ENCODE results near the gene PREX1. TPM values are rescaled to one million over a fixed set of nuclear protein-coding genes. Genes with fewer than 3 reads are reported as not detected.

Gene PREX1
- total RNA-seq, 3 donors from 2014 or later = 9.9 to 14.1 (median 13.5) TPM

DNA sequence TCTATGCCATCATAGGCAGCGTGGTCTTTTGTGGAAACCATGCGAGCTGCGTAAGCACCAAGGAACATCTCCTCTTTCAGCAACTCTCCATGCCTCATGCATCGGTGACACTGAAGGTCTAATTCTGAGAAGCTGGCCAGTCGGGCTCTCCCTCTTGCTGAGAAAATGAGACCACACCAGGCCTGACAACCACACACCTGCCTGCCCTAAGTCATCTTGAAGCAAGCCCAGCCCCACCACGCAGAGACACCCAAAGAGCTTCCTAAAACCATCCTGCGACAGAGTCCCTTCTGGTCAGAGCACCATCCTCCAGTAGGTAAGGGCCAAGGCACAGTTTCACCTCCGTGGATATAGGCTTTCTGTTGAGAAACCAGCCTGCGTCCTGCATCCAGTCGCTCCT lies 26.6 kb downstream of the PREX1 start:
- Histone ChIP-seq H3K9me3 (no peaks in the 10 kb centered on the region), H3K4me1 (ENCODE audit: low read depth) (no peaks in the 10 kb centered on the region), H3K36me3 (ENCODE audit: low read depth) (no peaks in the 10 kb centered on the region), H3K4me3 (no peak overlapping the region)
- intact Hi-C loops (cut with DNase I, micrococcal nuclease) = no loop called here
- ATAC-seq = no peak
- no peak for DNase-seq
- TF ChIP-seq, protein P1, sequence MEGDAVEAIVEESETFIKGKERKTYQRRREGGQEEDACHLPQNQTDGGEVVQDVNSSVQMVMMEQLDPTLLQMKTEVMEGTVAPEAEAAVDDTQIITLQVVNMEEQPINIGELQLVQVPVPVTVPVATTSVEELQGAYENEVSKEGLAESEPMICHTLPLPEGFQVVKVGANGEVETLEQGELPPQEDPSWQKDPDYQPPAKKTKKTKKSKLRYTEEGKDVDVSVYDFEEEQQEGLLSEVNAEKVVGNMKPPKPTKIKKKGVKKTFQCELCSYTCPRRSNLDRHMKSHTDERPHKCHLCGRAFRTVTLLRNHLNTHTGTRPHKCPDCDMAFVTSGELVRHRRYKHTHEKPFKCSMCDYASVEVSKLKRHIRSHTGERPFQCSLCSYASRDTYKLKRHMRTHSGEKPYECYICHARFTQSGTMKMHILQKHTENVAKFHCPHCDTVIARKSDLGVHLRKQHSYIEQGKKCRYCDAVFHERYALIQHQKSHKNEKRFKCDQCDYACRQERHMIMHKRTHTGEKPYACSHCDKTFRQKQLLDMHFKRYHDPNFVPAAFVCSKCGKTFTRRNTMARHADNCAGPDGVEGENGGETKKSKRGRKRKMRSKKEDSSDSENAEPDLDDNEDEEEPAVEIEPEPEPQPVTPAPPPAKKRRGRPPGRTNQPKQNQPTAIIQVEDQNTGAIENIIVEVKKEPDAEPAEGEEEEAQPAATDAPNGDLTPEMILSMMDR (IDR thresholded peaks at IDR 0.05) = no peak

DNA sequence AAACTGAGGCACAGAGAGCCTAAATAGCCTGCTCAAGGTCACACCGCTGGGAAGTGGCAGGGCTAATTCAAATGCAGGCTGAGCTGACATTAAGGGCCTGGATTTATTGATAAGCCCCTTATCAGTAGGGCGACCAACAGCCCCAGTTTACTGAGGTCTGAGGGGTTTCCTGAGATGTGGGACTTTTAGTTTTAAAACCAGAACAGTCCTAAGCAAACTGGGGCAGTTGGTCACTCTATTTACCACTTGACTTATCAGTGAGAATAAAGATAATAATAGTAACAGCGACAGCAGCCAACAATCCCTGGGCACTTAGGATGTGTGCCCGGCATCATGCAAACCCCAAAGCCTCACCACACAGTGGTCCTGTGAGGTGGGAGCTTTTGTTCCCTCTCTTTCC lies 27.6 kb downstream of the PREX1 start:
- DNase-seq = no peak
- intact Hi-C loops (cut with DNase I, micrococcal nuclease) = no loop called here

DNA sequence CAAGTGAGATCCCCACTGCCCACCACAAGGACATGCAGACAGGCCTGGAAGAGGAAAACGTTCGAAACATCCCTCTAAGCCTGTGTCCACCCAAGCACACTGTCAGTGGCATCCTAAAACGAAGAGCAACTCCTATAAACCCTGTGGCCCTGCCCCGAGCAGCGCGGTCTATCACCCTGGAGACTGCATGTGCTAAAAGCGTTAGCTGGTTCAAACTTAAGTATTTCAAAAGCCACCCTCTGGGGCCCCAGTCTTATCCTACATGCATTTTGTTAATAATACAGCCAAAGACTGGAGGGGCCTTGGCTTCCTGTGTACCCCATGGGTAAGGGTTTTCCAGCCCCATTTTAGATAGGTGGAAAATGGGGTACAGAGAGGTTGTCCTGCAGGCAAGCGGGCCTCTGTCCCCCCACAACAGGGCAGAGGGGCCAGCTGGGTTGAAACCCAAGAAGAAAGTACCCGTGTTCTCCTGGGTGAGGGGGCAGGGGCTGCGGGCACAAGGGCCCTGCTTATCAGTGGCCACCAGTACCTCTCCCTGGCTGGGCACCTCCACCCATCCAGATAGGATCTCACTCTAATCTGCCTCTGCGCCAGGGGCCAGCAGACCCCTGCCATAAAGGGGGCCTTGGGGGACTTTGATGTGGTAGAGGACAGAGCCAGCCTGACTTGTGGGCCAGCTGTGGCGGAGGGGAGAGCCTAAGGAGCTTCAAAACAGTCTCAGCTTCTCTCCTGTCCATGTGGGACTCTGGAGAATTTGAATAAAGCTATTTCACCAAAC lies 28.3 kb downstream of the PREX1 start:
- DNase-seq (no peak), ATAC-seq (no peak)
- Histone ChIP-seq H3K4me3 (no peak overlapping the region), H3K36me3 (ENCODE audit: low read depth) (no peaks in the 10 kb centered on the region), H3K4me1 (ENCODE audit: low read depth) (no peaks in the 10 kb centered on the region), H3K9me3 (no peaks in the 10 kb centered on the region)
- TF ChIP-seq, protein P1 (IDR thresholded peaks at IDR 0.05) = no peak
- intact Hi-C loops (cut with DNase I, micrococcal nuclease) = no loop called here

More for the DNA sequence above, 27.6 kb downstream of the PREX1 start:
- no peaks in the 10 kb centered on the region for H3K9me3 ChIP-seq
- H3K4me3 ChIP-seq = no peak overlapping the region
- no peaks in the 10 kb centered on the region for H3K4me1 ChIP-seq (ENCODE audit: low read depth)
- H3K36me3 ChIP-seq (ENCODE audit: low read depth) = no peaks in the 10 kb centered on the region
- TF ChIP-seq, protein P1 (IDR thresholded peaks at IDR 0.05) = no peak
- ATAC-seq = no peak

DNA sequence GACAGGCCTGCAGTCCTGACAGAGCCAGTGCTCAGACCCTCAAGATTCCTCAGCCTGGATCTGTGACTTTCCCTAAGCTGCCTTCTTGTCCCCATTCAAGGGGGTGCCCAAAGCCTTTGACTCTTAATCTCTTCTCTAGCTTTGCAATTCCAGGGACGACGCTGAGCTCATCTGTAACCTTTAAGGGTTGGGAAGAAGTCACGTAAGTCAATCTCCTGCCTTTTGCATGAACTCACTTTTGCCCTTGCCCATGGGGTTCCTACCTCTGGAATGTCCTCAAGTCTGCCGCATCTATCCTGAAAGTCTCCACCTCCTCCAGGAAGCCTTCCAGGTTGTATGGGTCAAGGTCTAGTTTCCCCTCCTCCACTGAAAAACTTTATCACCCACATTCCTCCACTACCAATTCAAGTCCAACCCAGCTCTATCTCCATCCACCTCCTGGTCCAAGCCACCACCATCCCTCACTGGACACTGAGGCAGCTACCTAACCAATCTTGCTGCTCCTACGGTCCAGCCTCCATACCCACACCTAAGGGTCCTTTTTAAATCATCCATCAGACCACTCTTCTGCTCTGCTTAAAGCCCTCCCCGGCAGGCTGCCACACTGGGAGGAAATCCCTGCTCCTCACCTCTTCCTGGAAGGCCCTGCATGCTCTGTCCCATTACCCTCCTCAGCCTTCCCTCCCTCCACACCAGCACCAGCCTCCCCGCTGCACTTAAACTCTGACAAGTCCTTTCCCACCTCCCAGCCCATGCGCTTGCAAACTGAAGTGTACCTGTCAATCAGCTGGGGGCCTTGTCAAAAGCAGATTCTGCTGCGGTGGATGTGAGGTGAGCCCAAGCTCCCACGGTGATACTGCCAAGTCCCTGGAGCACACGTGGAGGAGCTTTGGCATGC lies 29.7 kb downstream of the PREX1 start:
- Histone ChIP-seq H3K4me3 (no peak overlapping the region), H3K9me3 (no peaks in the 10 kb centered on the region), H3K36me3 (ENCODE audit: low read depth) (no peaks in the 10 kb centered on the region), H3K4me1 (ENCODE audit: low read depth) (no peaks in the 10 kb centered on the region)
- intact Hi-C loops (cut with DNase I, micrococcal nuclease) = no loop called here
- TF ChIP-seq, protein P1 (IDR thresholded peaks at IDR 0.05) = no peak
- no peak for ATAC-seq
- no peak for DNase-seq

DNA sequence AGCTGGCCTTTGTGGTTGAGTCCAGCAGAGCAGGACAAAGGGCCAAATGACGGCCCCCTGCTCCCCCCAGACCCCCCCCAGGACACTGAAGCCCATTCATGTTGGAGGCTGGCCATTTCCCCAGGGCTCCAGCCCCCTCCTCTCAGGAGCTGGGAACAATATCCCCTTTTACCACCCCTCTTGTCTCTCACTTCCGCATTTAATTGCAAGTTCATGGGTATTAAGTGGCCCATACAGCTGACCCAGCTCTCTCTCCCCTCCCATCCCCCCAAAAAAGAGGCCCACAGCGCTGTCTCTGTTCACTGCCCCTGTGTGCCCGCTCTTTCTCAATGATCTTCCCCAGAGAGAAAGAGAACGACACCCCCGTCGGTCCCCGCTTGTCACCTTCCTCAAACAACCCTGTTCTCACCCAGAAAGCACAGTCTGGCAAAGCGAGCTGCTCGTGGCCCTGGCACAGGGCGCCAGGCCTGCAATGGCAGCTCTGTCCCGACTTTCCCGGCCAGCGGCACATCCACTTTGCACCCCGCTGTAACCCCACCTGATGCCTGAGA lies 30.4 kb downstream of the PREX1 start:
- Histone ChIP-seq H3K9me3 (no peaks in the 10 kb centered on the region), H3K4me3 (no peak overlapping the region), H3K4me1 (ENCODE audit: low read depth) (no peaks in the 10 kb centered on the region), H3K36me3 (ENCODE audit: low read depth) (no peaks in the 10 kb centered on the region)
- intact Hi-C loops (cut with DNase I, micrococcal nuclease) = no loop called here
- DNase-seq (no peak), ATAC-seq (peak; percentile 26)
- TF ChIP-seq, protein P1 (IDR thresholded peaks at IDR 0.05) = no peak

Data from mucosa of descending colon (tissue), 3 donors.